Hepatocyte (in vitro differentiated cells): ENCODE measurements around the gene DES. TPM values are rescaled to one million over a fixed set of nuclear protein-coding genes. Genes with fewer than 3 reads are reported as not detected.

Source experiments
- DNase-seq: peaks from one replicate; pipeline ENCODE4 v3.0.0-alpha.2; 2016; ENCODE audit warnings: low spot score
- H2AFZ ChIP-seq: fragments of 200-600 bp; sonication (generic); 2 replicates; pipeline ENCODE4 v1.6.0; 2016; ENCODE audit warnings: antibody characterized with exemption, mild to moderate bottlenecking
- H3K27ac ChIP-seq: fragments of 200-600 bp; sonication (generic); 2 replicates; pipeline ENCODE4 v1.5.1; 2016; ENCODE audit warnings: mild to moderate bottlenecking
- H3K27me3 ChIP-seq: fragments of 200-600 bp; sonication (generic); 2 replicates; pipeline ENCODE4 v1.6.1; 2016
- H3K36me3 ChIP-seq: fragments of 200-600 bp; sonication (generic); replicated peaks from 2 replicates; pipeline ENCODE4 v1.5.1; 2016; ENCODE audit warnings: low read depth; ENCODE audit not compliant: insufficient read depth
- H3K4me1 ChIP-seq: fragments of 200-600 bp; sonication (generic); 2 replicates; pipeline ENCODE4 v1.5.1; 2016; ENCODE audit warnings: mild to moderate bottlenecking, moderate library complexity; ENCODE audit not compliant: insufficient read depth
- H3K4me2 ChIP-seq: fragments of 200-600 bp; sonication (generic); 2 replicates; pipeline ENCODE4 v1.6.0; 2016
- H3K4me3 ChIP-seq: fragments of 200-600 bp; sonication (generic); 2 replicates; pipeline ENCODE4 v1.5.1; 2016; ENCODE audit warnings: mild to moderate bottlenecking
- H3K79me2 ChIP-seq: fragments of 200-600 bp; sonication (generic); 2 replicates; pipeline ENCODE4 v1.6.0; 2017; ENCODE audit warnings: mild to moderate bottlenecking
- H3K9me2 ChIP-seq: fragments of 200-600 bp; sonication (generic); replicated peaks from 2 replicates; pipeline ENCODE4 v1.6.0; 2017; ENCODE audit warnings: mild to moderate bottlenecking; ENCODE audit not compliant: insufficient read depth
- H3K9me3 ChIP-seq: fragments of 200-600 bp; sonication (generic); 2 replicates; pipeline ENCODE4 v1.5.1; 2016; ENCODE audit warnings: low read depth, mild to moderate bottlenecking
- H4K20me1 ChIP-seq: fragments of 200-600 bp; sonication (generic); 2 replicates; pipeline ENCODE4 v1.6.0; 2016; ENCODE audit warnings: mild to moderate bottlenecking; ENCODE audit not compliant: insufficient read depth, poor library complexity, severe bottlenecking
- CTCF ChIP-seq: fragments of 200-600 bp; sonication (generic); IDR thresholded peaks from 2 replicates; pipeline ENCODE4 v1.5.1; 2016; ENCODE audit warnings: antibody characterized with exemption, mild to moderate bottlenecking; ENCODE audit not compliant: poor library complexity
- EZH2 ChIP-seq: fragments of 200-600 bp; sonication (generic); IDR thresholded peaks from 2 replicates; pipeline ENCODE4 v1.6.1; 2016; ENCODE audit warnings: antibody characterized with exemption, mild to moderate bottlenecking, borderline replicate concordance
- EZH2phosphoT487 ChIP-seq: fragments of 200-600 bp; sonication (generic); IDR thresholded peaks from one replicate; pipeline ENCODE4 v1.6.1; 2018; ENCODE audit warnings: antibody characterized with exemption, mild to moderate bottlenecking, low read depth, moderate library complexity; ENCODE audit not compliant: unreplicated experiment, severe bottlenecking
- WGBS: methylation state at CpG from one replicate; pipeline ENCODE4 v1.1.6; 2016; ENCODE audit warnings: low lambda C conversion rate; ENCODE audit errors: missing lambda C conversion rate; 5-methylcytosine and 5-hydroxymethylcytosine counted together
- polyA plus RNA-seq: library from polyadenylated mRNA; unstranded; fragments of >200 nt; fragmentation: Nextera tagmentation; extraction: Ambion mirVana; gene quantifications from 2 replicates; pipeline ENCODE4 v1.2.1, GENCODE V29; 2016
- total RNA-seq: library from RNA; depleted of rRNA; stranded (reverse); fragments of >200 nt; gene quantifications from 2 replicates; pipeline ENCODE4 v1.2.3, GENCODE V29; 2014

DES gene
- total and polyA plus RNA-seq, 2 experiments from 2014 or later: 60.9 to 103 TPM

- peak overlapping the region; percentile 44 for H3K4me2 ChIP-seq
- H3K79me2 ChIP-seq: no peaks in the 10 kb centered on the region
- no peak overlapping the region for H3K4me3 ChIP-seq
- peaks cover 6% of the 10 kb centered on the region for H3K27me3 ChIP-seq
- no peak overlapping the region for H2AFZ ChIP-seq
- peak overlapping the region; percentile 84 for H3K27ac ChIP-seq
- peaks cover 16% of the 10 kb centered on the region for H3K4me1 ChIP-seq
- H3K9me2 ChIP-seq: no peaks in the 10 kb centered on the region
- DNase-seq: peak; percentile 84
- no peaks in the 10 kb centered on the region for H3K9me3 ChIP-seq
- no peaks in the 10 kb centered on the region for H4K20me1 ChIP-seq
- 81% methylated on average over 10 of the region's 10 CpGs for WGBS
- TF ChIP-seq CTCF (no peak), EZH2 (no peak), EZH2phosphoT487 (no peak)
- no peaks in the 10 kb centered on the region for H3K36me3 ChIP-seq
Observed at GRCh38 chr2:219453671-219454590, 35.8 kb downstream of the DES start.

GRCh38 chr2:219455581-219455980 lies 37.4 kb downstream of the DES start:
- no peak overlapping the region for H2AFZ ChIP-seq
- TF ChIP-seq CTCF: no peak
- no peak for TF ChIP-seq EZH2phosphoT487
- TF ChIP-seq EZH2: no peak
- no peak overlapping the region for H3K27ac ChIP-seq
- no peak for DNase-seq
- H3K4me1 ChIP-seq: peaks cover 31% of the 10 kb centered on the region
- H3K9me2 ChIP-seq: no peaks in the 10 kb centered on the region
- no peaks in the 10 kb centered on the region for H3K79me2 ChIP-seq
- H4K20me1 ChIP-seq: no peaks in the 10 kb centered on the region
- H3K4me3 ChIP-seq: no peak overlapping the region
- 91% methylated on average over 6 of the region's 6 CpGs for WGBS
- H3K27me3 ChIP-seq: no peaks in the 10 kb centered on the region
- no peaks in the 10 kb centered on the region for H3K9me3 ChIP-seq
- no peak overlapping the region for H3K4me2 ChIP-seq
- no peaks in the 10 kb centered on the region for H3K36me3 ChIP-seq

GRCh38 chr2:219457784-219458369 lies 39.7 kb downstream of the DES start:
- Histone ChIP-seq H3K27ac (no peak overlapping the region), H2AFZ (no peak overlapping the region), H3K36me3 (no peaks in the 10 kb centered on the region), H4K20me1 (no peaks in the 10 kb centered on the region), H3K4me1 (peaks cover 30% of the 10 kb centered on the region), H3K9me2 (no peaks in the 10 kb centered on the region), H3K4me2 (no peak overlapping the region), H3K4me3 (no peak overlapping the region), H3K9me3 (no peaks in the 10 kb centered on the region), H3K27me3 (no peaks in the 10 kb centered on the region), H3K79me2 (no peaks in the 10 kb centered on the region)
- TF ChIP-seq EZH2phosphoT487 (no peak), EZH2 (no peak), CTCF (no peak)
- DNase-seq: no peak
- WGBS: 80% methylated on average over 5 of the region's 5 CpGs
